Left hindlimb (tissue), 1 donor: ENCODE results near the gene GGA2.
"Not testable (repeated sequence)": the region's sequence is repeated elsewhere in the genome, so short reads cannot be mapped to it uniquely, and the experiment has no call there.

Experiments
- DNase-seq: peaks from one replicate; pipeline ENCODE4 v3.0.0-alpha.2; 2018

GGA2 gene

DNA sequence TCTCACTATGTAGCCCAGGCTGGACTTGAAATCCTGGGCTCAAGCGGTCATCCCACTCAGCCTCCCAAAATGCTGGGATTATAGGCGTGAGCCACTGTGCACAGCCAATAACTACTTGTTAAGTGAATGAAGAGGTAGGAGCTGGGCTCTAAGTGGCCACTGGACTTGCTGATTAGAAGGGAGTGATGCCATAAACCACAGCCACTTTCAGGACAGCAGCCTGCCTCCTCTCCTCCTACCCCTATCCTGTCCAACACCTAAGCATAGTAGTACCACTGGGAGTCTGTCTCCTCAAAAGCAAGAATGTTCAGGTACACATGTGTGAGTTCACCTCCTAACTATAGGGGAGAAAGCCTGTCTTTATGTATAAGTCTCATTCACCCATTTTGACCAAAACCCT lies 45.1 kb downstream of the GGA2 start:
- DNase-seq = no peak

DNA sequence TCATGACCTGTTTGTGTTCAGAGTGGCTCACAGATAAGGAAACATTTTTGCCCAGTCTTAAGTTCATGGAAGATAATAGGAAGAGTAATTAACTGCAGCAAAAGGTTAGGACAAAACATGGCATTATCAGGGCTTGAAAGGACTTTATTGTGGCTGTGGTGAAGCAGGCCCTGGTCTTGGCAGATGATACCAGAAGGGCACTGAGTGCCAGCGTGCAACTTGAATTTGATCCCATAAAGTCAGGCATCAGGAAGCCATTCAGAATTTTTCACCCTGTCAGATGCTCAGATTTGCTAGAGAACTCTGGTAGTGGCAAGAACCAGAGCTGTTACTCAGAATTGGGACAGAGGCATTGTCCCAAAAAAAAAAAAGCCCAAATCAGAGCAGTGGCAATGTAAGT lies 46.1 kb downstream of the GGA2 start:
- DNase-seq = no peak

DNA sequence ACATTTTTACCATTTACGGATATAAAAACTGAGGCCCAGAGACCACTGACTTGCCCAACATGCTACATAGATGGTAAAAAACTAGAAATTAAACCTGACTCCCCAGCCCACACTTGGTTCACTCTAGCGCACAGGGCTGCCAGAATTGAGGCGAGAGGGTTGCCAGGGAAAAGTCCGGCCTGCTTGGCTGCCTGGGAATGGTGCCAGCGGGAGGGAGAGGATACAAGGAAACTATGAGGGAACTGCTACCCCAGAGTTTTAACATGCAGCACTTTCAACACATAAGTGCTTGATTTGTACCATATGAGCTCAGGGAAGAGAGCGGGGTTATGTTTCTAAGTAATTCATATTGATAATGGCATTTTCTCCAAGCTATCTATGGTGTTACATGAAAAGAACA lies 47.3 kb downstream of the GGA2 start:
- peak; percentile 90 for DNase-seq

DNA sequence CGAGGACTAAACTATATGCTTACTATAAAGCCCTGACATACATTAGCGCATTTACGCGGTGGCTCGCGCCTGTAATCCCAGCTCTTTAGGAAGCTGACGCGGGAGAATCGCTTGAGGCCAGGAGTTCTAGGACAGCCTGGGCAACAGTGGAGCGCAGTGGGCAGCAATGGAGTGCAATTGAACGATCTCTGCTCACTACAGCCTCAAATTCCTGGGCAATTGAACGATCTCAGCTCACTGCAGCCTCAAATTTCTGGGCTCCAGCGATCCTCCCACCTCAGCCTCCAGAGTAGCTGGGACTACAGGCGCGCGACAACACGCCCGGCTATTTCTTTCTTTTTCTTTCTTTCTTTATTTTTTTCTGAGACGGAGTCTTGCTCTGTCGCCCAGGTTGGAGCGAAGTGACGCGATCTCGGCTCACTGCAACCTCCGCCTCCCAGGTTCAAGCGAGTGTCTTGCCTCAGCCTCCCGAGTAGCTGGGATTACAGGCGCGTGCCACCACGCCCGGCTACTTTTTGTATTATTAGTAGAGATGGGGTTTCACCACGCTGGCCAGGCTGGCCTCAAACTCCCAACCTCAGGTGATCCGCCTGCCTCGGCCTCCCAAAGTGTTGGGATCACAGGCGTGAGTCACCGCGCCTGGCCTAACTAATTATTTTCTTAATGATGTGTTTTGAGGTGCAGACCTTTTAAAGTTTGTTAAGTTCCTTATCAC lies 56.8 kb downstream of the GGA2 start:
- no peak for DNase-seq

DNA sequence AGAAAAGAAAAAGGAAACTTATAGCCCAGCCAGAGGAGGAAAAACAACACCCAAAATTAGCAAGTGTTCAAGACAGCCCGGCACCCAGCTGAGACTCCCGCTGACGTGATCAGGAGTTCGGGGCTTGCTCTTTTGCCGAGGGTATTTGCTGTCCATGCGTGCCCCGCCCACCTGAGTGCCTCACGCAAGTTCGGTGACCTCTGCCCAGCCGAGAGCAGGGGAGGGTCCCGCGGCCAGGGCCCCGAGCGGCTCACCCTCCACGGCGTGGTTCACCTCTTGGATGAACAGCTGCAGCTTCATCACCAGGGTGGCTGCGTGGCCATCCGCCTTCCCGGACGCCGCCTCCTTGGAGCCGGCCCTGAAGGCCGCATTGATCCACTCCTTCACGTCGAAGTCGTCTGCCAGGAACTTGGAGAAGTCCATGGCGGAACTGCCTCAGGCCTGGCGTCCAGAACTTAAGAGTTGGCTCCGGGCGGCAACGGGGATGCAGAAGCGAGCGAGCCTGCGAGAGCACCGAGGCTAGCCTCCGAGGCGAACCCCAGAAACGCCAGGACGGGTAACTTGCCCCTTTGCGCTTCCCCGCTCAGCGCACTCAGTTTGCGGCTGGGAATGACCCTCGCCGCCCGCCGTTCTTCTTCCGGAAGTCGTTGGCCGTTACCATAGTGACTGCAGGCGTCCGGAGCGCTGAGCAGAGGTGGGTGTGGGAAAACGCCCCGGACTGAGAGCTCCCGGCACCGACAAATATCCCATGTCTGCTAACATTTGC lies 57.5 kb downstream of the GGA2 start, which contains the start of gene COG7:
Gene COG7 (minus strand): TSS at position 618 of the 766 bp plus-strand sequence. CDS start 195 bp downstream, at position 423.
- peak; percentile 94 for DNase-seq

DNA sequence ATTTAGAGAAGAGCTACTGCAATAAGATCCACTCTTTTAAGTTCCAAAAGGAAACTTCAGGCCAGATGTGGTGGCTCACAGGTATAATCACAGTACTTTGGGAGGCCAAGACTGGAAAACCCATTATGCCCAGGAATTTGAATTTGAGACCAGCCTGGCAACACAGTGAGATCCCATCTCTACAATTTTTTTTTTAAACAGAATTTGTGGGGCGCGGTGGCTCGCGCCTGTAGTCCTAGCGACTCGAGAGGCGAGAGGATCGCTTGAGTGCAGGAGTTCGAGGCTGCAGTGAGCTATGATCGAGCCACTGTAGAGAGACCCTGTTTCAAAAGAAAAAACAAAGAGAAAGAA lies 58.1 kb downstream of the GGA2 start:
- DNase-seq = no peak

DNA sequence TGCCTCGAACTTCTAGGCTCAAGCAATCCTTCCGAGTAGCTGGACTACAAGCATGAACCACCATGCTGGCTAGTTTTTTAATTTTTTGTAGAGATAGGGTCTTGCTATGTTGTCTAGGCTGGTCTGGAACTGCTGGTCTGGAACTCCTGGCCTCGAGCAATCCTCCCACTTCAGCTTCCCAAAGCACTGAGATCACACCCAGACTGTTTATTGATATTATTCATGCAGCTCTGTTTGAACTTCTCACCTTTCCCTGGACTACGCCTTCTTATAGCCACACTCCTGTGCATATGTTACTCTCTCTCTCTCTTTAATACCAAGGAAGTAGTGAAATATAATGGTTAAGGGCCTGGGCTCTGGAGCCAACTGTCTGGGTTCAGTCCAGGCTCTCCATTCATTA lies 61.9 kb downstream of the GGA2 start:
- DNase-seq = no peak

DNA sequence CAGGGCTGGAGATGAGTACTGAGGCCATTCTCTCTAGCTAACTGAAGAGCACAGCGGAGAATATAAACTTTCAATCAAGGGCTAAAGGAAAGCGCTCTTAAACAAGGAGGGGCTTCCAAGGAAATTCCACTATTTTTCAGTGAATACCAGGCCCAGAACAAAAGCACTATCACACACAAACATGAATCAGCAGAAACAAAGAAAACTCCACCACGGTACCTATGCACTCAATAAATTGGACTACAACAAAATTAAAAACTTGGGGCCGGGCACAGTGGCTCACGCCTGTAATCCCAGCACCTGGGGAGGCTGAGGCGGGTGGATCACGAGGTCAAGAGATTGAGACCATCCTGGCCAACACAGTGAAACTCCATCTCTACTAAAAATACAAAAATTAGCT lies 72.8 kb downstream of the GGA2 start:
- DNase-seq = not testable (repeated sequence)

DNA sequence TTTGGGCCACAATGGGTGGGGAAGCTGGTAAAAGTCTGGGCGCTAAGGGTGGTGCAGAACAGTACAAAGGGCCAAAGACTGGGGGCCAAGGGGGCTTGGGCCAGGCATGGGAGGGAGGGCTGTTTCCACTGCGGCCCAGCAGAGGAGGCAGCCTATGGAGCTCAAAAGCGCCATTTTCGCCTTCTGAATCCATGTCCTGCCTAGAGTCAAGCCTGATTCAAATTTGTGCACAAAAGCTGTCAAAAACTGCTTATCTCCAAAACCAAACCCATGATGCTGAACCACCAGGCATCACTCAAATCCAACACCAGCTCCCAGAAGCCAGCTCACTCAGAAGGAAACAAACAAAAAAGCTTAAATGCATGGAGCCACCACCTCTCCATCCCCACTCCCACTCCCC lies 73.3 kb downstream of the GGA2 start:
- no peak for DNase-seq

DNA sequence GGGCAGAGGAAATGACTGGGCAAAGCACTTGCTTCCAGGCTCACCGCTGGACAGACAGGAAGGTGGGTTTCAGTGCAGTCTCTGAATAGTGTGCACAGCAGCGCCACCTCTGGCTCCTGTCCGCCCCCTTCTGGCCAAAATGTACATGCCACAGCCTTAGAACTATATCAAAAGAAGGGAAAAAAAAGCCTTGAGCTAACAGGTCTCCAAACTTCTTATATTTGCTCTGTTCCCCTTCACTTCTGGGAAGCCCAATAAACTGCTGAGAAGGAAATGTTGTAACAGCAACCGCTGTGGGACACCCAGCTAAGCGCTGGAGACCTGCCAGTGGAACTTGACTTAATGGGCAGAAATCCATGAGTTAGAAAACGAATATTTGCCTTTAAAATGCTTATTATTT lies 74.8 kb downstream of the GGA2 start:
- no peak for DNase-seq

DNA sequence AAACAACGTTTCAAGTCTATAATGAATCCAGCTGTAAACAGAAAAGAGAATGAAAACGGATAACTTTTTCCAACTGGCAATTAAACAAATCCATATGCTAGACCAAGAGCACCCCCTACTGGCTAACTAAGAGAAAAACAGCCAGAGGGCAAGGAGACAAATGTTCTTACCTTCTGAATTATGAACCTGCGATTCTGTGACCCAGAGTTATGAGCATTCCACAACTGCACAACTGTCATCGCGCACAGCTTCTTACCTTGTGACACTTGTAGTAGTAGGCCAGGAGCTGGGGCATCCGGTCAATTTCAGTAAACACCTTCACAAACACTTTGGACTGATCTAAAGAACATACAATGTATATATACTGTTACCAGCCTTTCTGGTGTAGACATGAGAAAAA lies 75.9 kb downstream of the GGA2 start:
- no peak for DNase-seq

DNA sequence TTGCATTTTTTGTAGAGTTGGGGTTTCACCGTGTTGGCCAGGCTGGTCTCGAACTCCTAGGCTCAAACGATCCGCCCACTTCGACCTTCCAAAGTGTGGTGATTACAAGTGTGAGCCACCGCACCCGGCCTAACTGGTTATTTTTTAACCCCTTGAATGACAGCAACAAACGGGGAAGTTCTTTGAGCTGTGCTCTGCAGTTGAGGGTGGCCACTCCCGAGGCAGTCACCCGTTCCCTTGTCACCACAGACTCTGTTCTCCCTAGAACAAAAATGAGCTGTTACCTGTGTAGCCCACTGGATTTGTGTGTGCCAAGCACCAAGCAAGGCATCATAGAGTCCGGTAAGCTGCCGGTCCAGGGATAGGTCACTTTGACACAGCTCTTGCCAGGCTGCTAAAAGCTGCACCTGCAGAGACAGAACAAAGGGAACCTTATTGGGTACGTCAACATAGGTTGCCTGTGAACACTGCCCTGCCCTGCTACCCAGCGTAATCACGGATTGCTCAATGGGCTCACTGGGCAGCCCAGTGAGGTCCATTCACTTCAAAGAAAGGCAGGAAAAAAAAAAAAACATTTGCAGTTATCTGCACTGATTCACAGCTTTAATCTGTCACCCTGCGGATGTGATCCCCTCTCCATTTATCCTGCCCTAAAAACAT lies 76.9 kb downstream of the GGA2 start:
- DNase-seq = no peak

DNA sequence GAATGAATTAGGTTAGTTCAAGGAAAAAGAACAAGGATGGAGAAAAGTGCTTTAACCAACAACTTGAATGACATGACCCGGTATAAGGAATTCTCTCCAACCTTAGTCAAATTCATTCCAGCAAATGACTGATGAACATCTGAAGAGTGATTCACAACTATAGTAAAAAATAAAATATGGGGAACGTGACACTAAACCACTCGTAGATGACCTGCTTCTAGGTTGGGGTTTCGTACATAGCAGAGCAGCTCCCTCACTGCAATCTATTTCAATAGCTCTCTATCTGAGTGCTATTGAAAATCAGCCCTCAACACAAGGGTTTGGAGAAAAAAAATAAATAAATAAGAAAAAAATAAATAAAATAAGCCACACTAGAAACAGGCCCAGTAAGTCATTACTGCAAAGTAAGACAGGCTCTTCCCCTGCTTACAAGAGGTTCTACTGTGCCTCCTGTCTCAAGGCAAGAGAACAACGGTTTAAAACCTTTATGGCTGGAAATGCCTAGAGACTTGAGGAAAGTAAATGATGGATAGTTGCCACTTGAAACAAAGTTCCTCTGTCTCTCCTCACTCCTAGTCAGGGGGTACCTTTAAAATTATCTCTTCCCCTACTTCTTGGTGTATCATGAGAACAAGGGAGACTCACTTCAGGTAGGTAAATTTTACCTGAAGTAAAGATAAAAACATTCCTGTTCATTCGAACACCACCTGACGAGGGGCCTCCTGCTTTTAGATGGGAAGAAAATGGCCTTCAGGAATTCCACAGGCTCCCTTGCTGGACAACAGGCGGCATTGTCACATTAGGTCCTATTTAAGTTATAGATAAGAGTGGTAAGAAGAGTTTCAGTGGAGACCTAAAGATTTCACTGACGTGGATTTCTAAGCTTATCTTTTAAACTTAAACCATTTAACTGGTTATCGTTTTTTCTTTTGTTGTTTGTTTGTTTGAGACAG lies 77.8 kb downstream of the GGA2 start:
- no peak for DNase-seq

DNA sequence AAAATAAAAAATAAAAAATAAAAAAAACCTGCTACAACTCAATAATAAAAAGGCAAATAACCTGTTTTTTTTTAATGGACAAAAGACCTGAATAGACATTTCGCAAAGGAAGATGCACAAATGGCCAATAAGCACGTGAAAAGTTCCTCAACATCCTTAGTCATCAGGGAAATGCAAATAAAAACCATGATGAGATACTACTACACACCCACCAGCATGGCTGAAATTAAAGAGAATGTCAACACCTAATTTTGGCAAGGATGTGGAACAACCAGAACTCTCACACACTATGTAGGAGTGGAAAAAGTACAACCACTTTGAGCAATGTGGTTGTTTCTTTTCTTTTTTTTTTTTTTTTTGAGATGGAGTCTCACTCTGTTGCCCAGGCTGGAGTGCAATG lies 81.9 kb downstream of the GGA2 start:
- DNase-seq = no peak

DNA sequence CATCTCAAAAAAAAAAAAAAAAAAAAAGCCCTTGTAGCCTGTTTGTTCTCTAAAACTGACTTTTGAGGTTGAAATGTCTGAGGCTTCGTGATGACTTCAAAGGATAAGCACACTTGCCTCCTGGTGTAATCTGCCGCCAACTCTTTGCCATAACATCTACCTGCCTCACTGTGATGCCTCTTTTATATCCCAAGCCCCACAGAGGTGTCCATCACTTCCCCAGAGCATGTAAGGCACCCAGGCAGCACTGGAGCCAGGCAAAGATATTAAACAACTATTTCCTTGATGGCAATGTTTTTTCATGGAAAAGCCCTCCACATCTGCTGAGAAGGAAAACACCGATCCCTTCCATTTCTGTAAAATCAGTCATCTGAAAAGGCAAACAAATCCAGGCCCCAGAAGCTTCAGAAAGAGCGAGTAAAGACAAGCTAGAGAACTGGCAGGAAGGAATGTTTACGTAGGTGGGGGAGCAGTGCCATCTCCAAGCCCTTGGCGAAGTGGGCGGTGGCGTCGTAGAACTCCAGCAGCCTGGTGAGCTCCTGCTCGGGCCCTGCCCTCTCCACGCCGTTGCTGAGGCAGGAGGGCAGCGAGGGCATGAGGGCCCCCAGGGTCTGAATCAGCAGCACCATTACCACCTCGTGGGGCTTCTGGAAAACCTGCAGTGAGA lies 85.9 kb downstream of the GGA2 start:
- no peak for DNase-seq

DNA sequence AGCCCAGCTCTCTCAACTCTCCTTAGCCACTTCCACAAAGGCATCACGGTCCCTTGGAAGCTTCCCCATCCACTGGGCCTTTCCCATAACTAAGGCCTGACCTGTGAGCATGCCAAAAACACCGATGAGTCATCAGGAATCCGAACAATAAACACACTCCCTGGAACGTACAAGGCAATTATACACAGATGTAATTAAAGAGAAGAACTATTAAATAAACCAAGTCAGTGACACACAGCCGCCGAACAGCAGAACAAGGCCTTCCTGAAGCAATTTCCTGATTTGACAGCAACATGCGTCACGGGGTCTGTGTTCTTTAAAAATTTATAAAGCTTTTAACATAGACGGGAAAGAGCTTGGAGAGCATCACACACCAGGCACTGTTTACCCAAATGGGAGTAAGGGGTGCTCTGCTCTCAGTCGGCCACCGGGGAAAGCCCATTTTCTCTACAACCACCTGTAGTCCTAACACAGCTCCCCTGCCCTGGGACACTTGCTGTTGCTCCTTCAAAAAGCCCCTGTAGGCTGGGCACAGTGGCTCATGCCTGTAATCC lies 86.7 kb downstream of the GGA2 start:
- no peak for DNase-seq

DNA sequence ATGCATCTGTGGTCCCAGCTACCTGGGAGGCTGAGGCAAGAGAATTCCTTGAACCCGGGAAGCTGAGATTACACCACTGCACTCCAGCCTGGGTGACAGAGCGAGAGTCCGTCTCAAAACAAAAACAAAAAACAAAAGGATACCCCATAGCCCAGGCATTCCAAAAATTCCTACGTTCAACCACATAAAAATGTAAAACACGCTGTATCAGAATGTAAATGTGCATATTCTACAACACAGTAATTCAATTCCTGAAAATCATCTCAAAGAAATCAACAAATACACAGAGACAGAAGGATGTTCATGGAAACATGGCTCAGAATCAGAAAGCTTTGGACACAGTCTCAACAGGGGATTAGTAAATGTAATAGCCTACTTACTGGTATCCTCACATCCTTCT lies 90.3 kb downstream of the GGA2 start:
- no peak for DNase-seq

DNA sequence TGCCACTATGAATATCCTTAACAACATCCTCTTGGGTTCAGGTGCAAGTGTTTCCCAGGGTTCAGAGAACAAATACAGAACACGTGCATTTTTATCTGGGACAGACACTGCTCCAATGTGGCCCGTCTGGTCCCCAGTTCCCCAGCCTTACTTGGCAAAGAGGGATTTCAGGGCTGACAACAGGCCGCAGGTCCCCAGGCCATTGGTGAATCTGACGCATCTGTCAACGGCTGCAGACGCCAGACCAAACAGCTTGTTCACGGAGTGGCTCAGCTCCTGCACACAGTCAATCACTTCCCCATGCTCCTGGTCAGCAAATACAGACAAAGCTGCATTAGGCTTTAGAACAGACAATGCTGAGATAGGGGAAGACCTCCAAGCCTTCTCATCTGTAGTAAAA lies 93.5 kb downstream of the GGA2 start:
- DNase-seq = no peak

DNA sequence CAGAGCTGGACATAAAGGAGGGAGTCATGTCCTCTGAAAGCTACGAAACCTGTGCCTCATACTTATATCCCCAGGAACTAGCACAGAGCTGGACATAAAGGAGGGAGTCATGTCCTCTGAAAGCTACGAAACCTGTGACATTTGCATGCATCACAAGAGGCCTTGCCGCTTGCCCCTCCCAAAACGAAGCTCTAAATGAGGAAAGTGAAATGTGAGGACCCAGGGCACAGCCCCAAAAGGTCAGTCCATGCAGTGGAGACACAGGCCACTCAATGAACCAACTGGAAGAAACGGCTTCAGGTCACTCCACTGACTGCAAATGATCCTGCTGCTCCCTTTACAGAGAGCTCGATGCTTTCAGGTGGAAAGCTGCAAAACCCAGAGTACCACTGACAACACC lies 95.6 kb downstream of the GGA2 start:
- no peak for DNase-seq
